ENCODE results near the gene CDK2AP2. TPM values are rescaled to one million over a fixed set of nuclear protein-coding genes. Genes with fewer than 3 reads are reported as not detected.
A peak's percentile ranks its signal among the peaks of the same experiment; 100 is the strongest.
"Not testable (repeated sequence)": the region's sequence is repeated elsewhere in the genome, so short reads cannot be mapped to it uniquely, and the experiment has no call there.

Gene CDK2AP2
- total and polyA plus RNA-seq, 9 of the 15 experiments (the other 6 are each of a cell fraction or from before 2014, with no cell fraction given): 4.4 to 47.4 (median 21.7) TPM

DNA sequence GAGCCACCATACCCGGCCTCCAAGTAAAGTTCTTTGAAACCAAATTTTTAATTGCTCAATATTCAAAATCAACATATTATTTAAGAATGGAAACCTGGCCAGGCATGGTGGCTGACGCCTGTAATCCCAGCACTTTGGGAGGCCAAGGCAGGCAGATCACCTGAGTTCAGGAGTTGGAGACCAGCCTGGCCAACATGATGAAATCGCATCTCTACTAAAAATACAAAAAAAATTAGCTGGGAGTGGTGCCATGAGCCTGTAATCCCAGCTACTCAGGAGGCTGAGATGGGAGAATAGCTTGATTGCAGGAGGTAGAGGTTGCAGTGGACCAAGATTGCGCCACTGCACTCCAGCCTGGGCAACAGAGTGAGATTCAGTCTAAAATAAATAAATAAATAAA is 40.1 kb upstream of the CDK2AP2 start:
- DNase-seq (ENCODE audit: extremely low read depth in 1 of 4, low spot score in 3 of 4); intact Hi-C loops (cut with micrococcal nuclease); H3K9ac ChIP-seq (ENCODE audit: insufficient read depth in 1 of 2, low read depth in 2 of 2, low read length in 2 of 2); H3K27ac ChIP-seq (ENCODE audit: extremely low read depth, low read depth, low read length); H4K20me1 ChIP-seq (replicated peaks; ENCODE audit: control insufficient read depth, insufficient read depth, low read length); H3K27me3 ChIP-seq (ENCODE audit: control insufficient read depth in 2 of 2, insufficient read depth in 2 of 2, low read length in 2 of 2); H3K36me3 ChIP-seq (ENCODE audit: control insufficient read depth, insufficient read depth, low read length); BruUV-seq (replicated peaks); CTCF ChIA-PET (ENCODE audit: low intra/inter-chr PET ratio); H3K4me3 ChIP-seq; FAIRE-seq; H3K79me2 ChIP-seq (ENCODE audit: control insufficient read depth, insufficient read depth, low read length); ATAC-seq; H3K9me3 ChIP-seq (replicated peaks; ENCODE audit: control insufficient read depth, insufficient read depth, low read depth, low read length); H3K4me2 ChIP-seq (ENCODE audit: insufficient read depth, low read length); H3K9me1 ChIP-seq (ENCODE audit: control insufficient read depth, insufficient read depth, low read length); H2AFZ ChIP-seq (ENCODE audit: low read depth, low read length): not testable (repeated sequence)
- peaks cover 9 to 11% of the 10 kb centered on the region in 2 experiments; a peak in 3 of 5 replicates for H3K4me1 ChIP-seq (replicated peaks in 1 of 2; ENCODE audit: control insufficient read depth in 2 of 2, insufficient read depth in 2 of 2, low read length in 2 of 2)
- in situ Hi-C loops (cut with MboI): loop anchor here (25.0 kb wide), 1 partner anchor 1139 kb away; the partner anchor contains the start of gene GAL
- 21% methylated on average over 4 of the region's 4 CpGs for WGBS (ENCODE audit: insufficient coverage, low coverage, missing lambda C conversion rate)
- POLR2A ChIA-PET: interaction anchor here (0.7 to 0.9 kb wide), 3 partner anchors 9 to 141 kb away, joined by 3 to 4 read pairs (median 3); no protein-coding TSS in a partner anchor

DNA sequence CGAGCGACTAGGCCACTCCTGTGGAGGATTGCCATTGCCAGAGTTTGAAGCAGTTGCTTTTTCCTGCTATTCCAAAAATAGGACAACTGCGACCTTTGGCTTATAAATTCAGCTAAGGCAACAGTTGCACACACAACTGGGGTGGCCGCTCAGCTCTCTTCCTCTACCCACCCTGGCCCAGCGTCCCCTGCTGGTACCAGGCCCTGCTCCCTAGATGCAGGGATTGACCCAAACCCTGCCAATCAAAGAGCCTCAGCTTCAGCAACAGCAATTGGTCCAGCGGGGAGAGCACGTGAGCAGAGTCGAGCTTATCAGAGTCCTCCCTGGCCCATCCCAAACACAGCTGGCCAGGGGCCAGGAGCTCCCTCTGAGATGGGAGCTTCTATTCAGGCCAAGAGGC is 37.3 kb upstream of the CDK2AP2 start:
- ATAC-seq (peak; percentile 98), DNase-seq (ENCODE audit: extremely low read depth in 1 of 4, low spot score in 3 of 4) (peak; percentile 49 to 89 (median 72)), FAIRE-seq (peak; percentile 87)
- Histone ChIP-seq H3K36me3 (ENCODE audit: control insufficient read depth, insufficient read depth, low read length) (no peaks in the 10 kb centered on the region), H3K27me3 (ENCODE audit: control insufficient read depth in 2 of 2, insufficient read depth in 2 of 2, low read length in 2 of 2) (no peaks in the 10 kb centered on the region), H3K4me2 (ENCODE audit: insufficient read depth, low read length) (no peak overlapping the region; the same call in 1 of the 2 replicates), H3K9ac (ENCODE audit: insufficient read depth in 1 of 2, low read depth in 2 of 2, low read length in 2 of 2) (no peak overlapping the region), H3K9me3 (replicated peaks; ENCODE audit: control insufficient read depth, insufficient read depth, low read depth, low read length) (no peaks in the 10 kb centered on the region), H3K4me1 (replicated peaks in 1 of 2; ENCODE audit: control insufficient read depth in 2 of 2, insufficient read depth in 2 of 2, low read length in 2 of 2) (peaks cover 11 to 14% of the 10 kb centered on the region in 2 experiments; a peak in 4 of 5 replicates), H3K79me2 (ENCODE audit: control insufficient read depth, insufficient read depth, low read length) (no peaks in the 10 kb centered on the region), H3K27ac (ENCODE audit: extremely low read depth, low read depth, low read length) (no peak overlapping the region), H3K9me1 (ENCODE audit: control insufficient read depth, insufficient read depth, low read length) (no peaks in the 10 kb centered on the region), H4K20me1 (replicated peaks; ENCODE audit: control insufficient read depth, insufficient read depth, low read length) (no peaks in the 10 kb centered on the region), H2AFZ (ENCODE audit: low read depth, low read length) (peak overlapping the region; percentile 34; the same call in 1 of the 2 replicates), H3K4me3 (no peak overlapping the region)
- 27% methylated on average over 8 of the region's 8 CpGs for WGBS (ENCODE audit: insufficient coverage, low coverage, missing lambda C conversion rate)
- in situ Hi-C loops (cut with MboI) (loop anchor here (25.0 kb wide), 1 partner anchor 1142 kb away; the partner anchor contains the start of gene GAL), intact Hi-C loops (cut with micrococcal nuclease) (no loop called here)
- BruUV-seq (replicated peaks): no TSS peak
- ChIA-PET CTCF (ENCODE audit: low intra/inter-chr PET ratio) (no interaction called here), POLR2A (interaction anchor here (0.6 to 2.7 kb wide), 5 partner anchors 9 to 77 kb away, joined by 3 to 10 read pairs (median 3); no protein-coding TSS in a partner anchor)
- TF ChIP-seq, protein P1, sequence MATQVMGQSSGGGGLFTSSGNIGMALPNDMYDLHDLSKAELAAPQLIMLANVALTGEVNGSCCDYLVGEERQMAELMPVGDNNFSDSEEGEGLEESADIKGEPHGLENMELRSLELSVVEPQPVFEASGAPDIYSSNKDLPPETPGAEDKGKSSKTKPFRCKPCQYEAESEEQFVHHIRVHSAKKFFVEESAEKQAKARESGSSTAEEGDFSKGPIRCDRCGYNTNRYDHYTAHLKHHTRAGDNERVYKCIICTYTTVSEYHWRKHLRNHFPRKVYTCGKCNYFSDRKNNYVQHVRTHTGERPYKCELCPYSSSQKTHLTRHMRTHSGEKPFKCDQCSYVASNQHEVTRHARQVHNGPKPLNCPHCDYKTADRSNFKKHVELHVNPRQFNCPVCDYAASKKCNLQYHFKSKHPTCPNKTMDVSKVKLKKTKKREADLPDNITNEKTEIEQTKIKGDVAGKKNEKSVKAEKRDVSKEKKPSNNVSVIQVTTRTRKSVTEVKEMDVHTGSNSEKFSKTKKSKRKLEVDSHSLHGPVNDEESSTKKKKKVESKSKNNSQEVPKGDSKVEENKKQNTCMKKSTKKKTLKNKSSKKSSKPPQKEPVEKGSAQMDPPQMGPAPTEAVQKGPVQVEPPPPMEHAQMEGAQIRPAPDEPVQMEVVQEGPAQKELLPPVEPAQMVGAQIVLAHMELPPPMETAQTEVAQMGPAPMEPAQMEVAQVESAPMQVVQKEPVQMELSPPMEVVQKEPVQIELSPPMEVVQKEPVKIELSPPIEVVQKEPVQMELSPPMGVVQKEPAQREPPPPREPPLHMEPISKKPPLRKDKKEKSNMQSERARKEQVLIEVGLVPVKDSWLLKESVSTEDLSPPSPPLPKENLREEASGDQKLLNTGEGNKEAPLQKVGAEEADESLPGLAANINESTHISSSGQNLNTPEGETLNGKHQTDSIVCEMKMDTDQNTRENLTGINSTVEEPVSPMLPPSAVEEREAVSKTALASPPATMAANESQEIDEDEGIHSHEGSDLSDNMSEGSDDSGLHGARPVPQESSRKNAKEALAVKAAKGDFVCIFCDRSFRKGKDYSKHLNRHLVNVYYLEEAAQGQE (IDR thresholded peaks at IDR 0.05; ENCODE audit: borderline replicate concordance): peak; percentile 59
- TF ChIP-seq, protein P1 (CRISPR knock-in tag; IDR thresholded peaks at IDR 0.05; ENCODE audit: low read depth): no peak
- peak; percentile 63; the same call in 1 of the 2 replicates for TF ChIP-seq CTBP1 (IDR thresholded peaks at IDR 0.05; ENCODE audit: borderline replicate concordance)
